Urothelium cell line (cell line): ENCODE measurements around the gene NSD2.
"Not testable (repeated sequence)": the region's sequence is repeated elsewhere in the genome, so short reads cannot be mapped to it uniquely, and the experiment has no call there.

ENCODE experiments used
- DNase-seq: peaks from one replicate; pipeline ENCODE4 v3.0.0; 2011; ENCODE audit warnings: low spot score, mixed read lengths
- FAIRE-seq: peaks from 2 replicates; lab custom pipeline; 2011; peaks lifted over from hg19 to GRCh38; lab: Jason Lieb, UNC

Gene NSD2

DNA sequence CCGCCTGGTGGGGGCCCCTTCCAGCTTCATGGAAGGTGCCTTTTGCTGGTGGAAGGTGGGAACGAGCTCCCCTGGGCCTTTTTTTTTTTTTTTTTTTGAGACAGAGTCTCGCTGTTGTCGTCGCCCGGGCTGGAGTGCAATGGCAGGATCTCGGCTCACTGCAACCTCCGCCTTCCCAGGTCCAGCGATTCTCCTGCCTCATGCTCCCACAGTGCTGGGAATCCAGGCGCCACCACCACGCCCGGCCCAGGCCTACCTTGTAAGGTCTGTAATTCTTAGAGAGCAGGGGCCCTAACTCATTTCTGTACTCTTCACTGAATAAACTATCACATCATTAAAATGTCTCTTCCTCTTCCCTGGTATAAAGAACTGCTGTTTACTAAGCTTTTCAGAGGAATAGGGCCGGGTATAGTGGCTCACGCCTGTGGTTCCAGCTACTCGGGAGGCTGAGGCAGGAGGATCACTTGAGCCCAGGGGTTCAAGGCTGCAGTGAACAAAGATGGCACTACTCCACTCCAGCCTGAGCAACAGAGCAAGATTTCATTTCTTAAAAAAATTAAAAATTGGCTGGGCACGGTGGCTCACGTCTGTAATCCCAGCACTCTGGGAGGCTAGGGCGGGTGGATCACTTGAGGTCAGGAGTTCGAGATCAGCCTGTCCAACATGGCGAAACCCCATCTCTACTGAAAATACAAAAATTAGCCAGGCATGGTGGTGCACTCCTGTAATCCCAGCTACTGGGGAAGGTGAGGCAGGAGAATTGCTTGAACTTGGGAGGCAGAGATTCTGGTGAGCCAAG lies 122.7 kb downstream of the NSD2 start:
- not testable (repeated sequence) for FAIRE-seq, DNase-seq

DNA sequence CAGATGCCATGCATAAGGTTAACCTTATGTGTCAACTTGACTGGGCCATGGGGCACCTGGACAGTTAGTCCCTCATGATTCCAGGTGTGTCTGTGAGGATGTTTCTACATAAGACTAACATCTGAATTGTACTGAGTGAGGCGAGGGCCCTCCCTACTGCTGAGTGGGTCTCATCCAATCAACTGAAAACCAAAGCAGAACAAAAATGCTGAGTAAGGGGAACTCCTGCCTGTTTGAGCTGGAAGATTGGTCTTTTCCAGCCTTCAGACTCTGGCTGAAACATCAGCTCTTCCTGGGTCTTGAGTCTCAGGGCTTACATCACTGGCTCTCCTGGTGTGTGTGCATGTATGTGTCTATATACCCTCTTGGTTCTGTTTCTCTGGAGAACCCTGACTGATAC lies 123.7 kb downstream of the NSD2 start:
- no peak for FAIRE-seq

DNA sequence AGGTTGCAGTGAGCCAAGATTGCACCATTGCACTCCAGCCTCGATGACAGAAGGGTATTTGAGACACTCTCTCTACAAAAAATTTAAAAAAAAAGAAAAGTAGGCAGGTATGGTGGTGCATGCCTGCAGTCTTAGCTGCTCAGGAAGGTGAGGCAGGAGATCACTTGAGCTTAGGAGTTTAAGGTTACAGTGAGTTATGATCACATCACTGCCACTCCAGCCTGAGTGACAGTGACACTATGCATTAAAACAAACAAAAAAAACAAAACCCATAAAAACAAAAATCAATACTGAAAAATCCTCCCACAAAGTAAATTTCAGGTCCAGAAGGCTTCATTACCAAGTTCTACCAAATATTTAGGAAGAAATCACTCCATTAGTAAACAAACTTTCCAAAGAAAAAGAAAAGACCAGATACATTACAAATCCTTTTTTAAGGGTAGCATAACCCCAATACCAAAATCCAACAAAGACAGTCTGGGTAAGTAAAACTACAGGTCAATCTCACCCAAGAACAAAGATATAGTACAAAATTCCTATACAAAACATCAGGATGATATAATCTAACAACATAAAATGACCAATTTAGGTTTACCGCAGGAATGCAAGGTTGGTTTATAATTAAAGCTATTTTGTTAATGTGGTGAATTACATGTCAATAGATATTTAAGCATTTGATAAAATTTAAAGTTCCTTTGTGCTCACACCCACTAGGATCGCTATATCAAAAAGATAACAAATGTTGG lies 125.8 kb downstream of the NSD2 start:
- DNase-seq (no peak), FAIRE-seq (no peak)

More for the DNA sequence above, 123.7 kb downstream of the NSD2 start:
- no peak for DNase-seq

DNA sequence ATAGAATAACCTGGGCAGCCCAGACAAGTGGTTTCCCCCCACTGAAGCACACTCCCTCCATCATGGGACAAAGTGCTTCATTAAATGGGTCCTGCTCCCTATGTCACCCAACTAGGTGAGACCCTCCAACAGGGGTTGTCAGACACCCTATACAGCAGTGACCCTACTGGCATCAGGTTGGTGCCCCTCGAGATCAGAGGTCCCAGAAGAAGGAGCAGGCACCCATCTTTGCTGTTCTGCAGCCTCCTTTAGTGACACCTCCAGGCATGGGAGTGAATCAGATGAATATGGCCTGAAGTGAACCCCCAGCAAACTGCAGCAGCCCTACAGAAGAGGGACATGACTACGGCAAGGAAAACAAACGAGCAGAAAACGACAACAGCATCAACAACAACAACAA lies 126.5 kb downstream of the NSD2 start:
- no peak for FAIRE-seq
- no peak for DNase-seq

DNA sequence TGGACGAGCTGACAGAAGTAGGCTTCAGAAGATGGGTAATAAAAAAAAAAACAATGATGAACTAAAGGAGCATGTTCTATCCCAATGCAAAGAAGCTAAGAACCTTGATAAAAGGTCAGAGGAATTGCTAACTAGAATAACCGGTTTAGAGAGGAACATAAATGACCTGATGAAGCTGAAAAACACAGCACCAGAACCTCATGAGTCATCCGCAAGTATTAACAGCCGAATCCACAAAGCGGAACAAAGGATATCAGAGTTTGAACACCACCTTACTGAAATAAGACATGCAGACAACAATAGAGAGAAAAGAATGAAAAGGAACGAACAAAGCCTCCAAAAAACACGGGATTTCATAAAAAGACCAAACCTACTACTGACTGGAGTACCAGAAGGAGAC lies 127.1 kb downstream of the NSD2 start:
- DNase-seq, result no peak
- no peak for FAIRE-seq

DNA sequence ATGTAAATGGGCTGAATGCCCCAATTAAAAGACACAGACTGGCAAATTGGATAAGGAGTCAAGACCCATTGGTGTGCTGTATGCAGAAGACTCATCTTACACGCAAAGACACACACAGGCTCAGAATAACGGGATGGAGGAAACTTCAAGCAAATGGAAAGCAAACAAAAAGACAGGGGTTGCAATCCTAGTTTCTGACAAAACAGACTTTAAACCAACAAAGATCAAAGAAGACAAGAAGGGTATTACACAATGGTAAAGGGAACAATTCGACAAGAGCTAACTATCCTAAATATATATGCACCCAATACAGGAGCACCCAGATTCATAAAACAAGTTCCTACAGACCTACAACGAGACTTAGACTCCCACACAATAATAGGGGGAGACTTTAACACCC lies 128.1 kb downstream of the NSD2 start:
- FAIRE-seq, DNase-seq: not testable (repeated sequence)

DNA sequence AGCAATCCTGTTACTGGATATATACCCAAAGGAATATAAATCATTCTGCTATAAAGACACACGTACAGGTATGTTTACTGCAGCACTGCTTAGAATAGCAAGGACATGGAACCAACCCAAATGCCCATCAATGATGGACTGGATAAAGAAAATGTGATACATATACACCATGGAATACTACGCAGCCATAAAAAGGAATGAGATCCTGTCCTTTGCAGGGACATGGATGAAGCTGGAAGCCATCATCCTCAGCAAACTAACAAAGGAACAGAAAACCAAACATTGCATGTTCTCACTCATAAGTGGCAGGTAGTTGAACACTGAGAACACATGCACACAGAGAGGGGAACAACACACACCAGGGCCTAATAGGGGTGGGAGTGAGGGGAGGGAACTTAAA lies 132.2 kb downstream of the NSD2 start:
- DNase-seq, FAIRE-seq: not testable (repeated sequence)

DNA sequence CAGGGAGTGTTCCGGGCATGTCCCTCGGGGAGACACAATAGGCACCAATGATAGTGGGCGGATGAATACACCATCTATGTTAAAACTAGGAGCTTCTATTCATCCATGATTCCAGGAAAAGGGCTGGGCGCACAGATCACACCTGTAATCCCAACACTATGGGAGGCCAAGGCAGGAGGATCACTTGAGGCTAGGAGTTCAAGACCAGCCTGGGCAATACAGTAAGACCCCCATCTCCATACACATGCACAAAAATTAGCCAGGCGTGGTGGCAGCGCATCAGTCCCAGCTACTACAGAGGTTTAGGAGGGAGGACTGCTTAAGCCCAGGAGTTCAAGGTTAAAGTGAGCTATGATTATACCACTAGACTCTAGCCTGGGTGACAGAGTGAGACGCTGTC lies 135.2 kb downstream of the NSD2 start:
- no peak for DNase-seq
- FAIRE-seq, result no peak

DNA sequence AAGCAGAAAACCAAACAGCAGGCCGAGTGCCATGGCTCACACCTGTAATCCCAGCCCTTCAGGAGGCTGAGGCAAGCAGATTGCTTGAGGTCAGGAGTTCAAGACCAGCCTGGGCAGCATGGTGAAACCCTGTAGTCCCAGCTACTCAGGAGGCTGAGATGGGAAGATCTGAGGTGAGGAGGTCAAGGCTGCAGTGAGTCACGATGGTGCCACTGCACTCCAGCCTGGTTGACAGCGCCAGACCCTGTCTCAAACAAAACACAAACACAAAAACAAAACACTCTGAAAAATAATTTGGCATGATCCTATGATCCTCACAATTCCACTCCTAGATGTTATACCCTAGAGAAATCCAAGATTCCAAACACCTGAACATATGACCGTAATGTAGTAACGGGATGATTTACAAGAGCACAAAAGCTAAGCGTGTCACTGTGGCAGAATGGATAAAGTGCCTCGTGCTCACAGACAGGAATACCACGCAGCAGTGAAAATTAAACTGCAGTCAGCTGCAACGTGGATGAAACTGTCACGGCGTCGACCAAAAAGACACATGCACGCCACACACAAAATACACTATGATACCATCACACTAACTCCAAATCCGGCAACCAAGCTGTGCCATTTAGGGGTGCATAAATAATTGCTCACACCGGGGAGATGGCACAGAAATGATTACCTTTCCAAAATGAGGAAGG lies 135.9 kb downstream of the NSD2 start:
- no peak for FAIRE-seq
- DNase-seq, result no peak

DNA sequence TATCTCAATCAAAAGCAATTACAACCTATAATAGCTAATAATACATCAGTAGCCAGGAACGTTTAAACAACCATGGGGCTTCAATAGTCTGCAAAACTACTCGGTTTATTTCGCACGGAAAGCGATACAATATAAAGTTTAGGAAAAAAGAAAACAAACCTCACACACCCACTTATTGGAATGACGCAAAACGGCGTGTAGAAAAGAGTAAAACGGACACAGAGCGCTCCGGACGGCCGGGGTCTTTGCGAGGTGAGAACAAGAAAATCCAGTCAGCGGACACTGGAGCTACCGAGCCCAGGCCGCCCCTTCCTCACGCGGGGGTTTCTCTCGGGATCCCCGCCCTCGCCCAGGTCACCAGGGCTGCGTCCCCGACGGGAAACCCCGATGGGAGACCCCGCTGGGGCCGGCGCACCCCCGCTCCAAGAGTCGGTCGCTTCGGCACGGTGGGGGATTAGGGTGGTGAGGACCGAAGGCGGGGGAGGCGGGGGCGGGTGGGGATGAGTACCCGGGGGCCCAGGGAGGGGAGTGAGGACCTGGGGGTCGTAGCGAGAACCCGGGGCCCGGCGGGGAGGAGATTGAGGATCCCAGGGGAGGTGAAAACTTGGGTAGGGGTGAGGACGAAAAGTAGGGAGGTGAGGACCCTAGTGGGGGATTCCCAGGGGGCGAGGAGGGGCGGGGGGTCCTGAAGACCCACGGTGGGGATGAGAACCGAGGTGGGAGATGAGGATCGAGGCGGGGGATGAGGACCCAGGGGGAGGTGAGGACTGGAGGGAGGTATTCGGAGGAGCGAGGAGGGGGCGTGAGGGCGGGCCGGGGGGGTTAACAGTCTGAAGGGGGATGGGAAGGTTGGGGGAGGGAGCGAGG lies 136.8 kb downstream of the NSD2 start:
- DNase-seq (no peak), FAIRE-seq (no peak)

DNA sequence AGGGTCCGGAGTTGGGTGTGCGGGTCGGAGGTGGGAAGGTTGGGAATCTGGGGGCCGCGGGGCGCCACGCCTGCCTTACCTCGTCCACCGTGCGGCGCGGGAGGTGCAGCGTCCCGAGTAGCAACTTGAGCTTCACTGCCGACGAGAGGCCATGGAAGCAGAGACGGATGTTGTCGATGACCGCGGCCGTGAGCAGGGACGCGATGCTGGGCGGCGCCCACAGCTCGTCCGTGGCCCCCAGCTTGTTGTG lies 137.4 kb downstream of the NSD2 start:
- DNase-seq (peak; percentile 18), FAIRE-seq (no peak)

DNA sequence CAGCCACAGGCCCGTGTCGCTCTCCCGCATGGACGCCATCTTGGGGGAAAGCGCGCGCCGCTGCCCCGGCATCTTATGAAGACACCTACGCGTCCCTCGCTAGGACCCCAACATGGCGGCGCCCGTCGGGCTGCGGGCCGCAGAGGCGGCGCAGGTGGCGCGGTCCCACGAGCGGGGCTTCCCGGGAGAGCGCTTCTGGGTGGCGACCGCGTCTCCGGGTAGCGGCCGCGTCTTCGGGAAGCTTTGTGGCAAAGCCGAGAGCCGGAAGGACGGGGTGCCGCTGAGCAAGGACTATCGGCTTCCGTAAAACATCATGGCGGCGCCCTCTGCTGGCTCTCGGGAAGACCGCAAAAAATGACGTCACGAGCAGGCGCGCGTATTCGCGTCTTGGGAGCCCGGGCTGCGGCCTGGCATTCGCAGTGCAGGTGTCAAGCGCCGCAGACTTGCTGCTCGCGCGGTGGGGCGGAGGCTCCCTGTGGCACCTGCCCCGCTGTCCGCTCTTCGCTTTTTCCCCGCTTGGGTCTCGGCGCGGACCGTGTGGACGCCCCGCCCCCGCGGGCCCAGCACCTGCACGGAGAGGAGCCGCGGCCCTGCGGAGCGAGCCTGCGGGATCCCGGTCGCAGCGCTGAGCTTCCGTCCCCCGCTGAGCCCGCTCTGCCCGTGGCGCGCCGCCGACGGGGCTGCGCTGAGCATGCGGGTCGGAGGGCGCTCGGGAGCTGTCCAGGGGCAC lies 137.9 kb downstream of the NSD2 start, which contains the start of gene NELFA:
Gene NELFA, minus strand, starts transcription at position 54 of the 730 bp plus-strand sequence. Its CDS starts 15 bp downstream, at position 39.
- FAIRE-seq (no peak), DNase-seq (peak; percentile 91)

DNA sequence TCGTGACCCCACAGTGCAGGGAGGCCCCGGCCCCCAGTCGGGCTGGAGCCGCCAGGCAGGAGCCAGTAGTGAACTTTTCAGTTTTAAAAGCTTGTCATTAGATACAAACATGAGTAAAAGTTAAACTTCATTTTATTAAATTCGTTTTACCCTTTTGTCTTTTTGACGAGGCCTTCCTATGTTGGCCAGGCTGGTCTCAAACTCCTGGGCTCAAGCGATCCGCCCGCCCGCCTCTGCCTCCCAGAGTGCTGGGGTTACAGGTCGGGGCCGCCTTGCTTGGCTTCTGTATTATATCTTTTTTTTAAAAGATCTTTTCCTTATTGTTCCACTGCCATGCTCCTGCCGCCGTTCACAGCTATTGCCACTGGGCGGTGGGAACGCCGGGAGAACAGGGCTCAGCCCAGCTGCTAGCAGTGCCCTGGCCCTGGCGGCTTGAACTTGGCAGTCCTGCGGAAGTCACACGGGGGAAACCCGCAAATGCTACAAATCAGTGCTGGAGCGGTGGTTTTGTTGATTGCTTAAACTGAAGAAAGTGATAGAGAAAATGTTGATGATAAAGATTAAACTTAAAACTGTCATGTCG lies 138.5 kb downstream of the NSD2 start:
- no peak for FAIRE-seq

DNA sequence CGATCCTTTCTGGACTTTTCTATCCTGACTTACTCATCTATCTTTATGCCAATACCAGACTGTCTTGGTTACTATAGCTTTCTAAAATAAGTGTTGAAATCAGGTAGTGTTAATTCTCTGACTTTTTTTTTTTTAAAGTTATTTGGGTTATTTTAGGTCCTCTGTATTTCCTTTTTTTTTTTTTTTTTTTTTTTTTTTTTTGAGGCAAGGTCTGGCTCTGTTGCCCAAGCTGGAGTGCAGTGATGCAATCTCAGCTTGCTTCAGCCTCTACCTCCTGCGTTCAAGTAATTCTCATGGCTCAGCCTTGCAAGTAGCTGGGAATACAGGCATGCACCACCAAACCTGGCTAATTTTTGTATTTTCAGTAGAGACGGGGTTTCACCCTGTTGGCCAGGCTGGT lies 140.4 kb downstream of the NSD2 start:
- DNase-seq (no peak), FAIRE-seq (no peak)

More for the DNA sequence above, 138.5 kb downstream of the NSD2 start:
- peak; percentile 63 for DNase-seq

DNA sequence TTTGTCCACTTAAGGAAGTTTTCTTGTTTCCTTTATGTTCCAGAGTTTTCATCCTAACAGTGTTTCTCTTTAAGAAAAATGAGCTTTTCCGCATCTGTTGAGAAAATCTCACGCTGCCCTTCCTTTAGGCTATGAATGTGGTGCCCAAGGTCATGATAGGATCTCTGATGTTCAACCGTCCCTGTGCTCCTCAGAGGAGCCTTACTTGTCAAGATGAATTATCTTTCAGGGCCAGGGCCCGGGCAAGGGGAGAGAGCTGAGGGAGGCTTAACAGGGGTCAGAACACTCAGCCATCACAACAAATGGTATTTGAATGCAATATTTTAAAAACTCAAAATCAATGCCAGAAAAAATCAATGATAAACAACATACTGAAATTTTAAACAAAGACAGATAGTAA lies 143.8 kb downstream of the NSD2 start:
- FAIRE-seq (no peak), DNase-seq (no peak)

DNA sequence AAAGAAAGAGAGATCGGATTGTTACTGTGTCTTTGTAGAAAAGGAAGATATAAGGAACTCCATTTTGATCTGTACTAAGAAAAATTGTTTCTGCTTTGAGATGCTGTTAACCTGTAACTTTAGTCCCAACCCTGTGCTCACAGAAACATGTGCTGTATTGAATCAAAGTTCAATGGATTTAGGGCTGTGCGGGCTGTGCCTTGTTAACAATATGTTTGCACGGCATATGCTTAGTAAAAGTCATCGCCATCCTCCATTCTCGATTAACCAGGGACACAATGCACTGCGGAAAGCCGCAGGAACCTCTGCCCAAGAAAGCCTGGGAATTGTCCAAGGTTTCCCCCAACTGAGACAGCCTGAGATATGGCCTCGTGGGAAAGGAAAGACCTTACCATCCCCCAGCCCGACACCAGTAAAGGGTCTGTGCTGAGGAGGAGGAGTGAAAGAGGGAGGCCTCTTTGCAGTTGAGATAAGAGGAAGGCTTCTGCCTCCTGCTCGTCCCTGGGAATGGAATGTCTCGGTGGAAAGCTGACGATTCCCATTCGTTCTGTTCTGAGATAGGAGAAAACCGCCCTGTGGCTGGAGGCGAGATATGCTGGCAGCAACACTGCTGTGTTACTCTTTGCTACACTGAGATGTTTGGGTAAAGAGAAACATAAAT lies 150.3 kb downstream of the NSD2 start:
- DNase-seq, FAIRE-seq: not testable (repeated sequence)

DNA sequence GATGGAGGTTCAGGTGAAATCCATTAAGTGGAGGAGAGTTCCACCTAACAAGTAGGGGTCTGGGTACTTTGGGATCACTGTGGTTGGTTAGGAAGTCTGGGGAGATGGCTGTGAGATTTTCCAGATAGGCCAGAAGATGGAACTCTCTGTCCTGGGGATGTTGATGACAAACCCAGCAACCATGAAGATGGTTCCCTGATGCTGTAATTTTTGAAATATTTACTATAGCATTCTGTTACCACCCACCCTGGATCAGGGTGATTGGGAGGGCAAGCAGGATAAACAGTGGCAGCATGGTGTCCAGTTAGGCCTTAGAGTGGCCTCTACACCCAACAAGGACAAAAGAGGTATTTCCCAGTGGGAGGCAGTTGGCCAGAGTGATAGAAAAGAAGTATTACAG lies 153.5 kb downstream of the NSD2 start:
- FAIRE-seq (no peak), DNase-seq (no peak)

DNA sequence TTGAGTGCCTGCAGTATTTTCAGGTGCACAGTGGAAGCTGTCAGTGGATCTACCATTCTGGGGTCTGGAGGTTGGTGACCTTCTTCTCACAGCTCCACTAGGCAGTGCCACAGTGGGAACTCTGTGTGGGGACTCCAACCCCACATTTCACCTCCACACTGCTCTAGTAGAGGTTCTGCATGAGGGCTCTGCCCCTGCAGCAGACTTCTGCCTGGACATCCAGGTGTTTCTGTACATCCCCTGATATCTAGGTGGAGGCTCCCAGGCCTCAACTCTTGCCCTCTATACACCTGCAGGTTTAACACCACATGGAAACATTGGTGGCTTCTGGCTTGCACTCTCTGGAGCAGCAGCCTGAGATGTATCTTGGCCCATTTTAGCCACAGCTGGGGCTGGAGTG lies 154.6 kb downstream of the NSD2 start:
- DNase-seq (no peak), FAIRE-seq (no peak)

DNA sequence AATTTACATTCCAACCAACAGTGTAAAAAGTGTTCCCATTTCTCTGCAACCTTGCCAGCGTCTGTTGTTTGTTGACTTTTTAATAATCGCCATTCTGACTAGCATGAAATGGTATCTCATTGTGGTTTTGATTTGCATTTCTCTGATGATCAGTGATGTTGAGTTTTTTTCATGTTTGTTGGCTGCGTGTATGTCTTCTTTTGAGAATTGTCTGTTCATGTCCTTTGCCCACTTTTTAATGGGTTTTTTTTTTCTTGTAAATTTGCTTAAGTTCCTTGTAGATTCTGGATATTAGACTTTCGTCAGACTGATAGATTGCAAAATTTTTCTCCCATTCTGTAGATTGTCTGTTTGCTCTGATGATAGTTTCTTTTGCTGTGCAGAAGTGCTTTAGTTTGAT lies 155.9 kb downstream of the NSD2 start:
- DNase-seq, FAIRE-seq: not testable (repeated sequence)
